Liver (tissue), 9 donors: ENCODE results near the gene RELN. TPM values are rescaled to one million over a fixed set of nuclear protein-coding genes. Genes with fewer than 3 reads are reported as not detected.

ENCODE experiments used
- DNase-seq: peaks from one replicate; pipeline ENCODE4 v3.0.0-alpha.2; 2017; ENCODE audit warnings: low spot score
- H3K27ac ChIP-seq, 2 donors: one replicate each; pipeline ENCODE4 v1.7.0; 2013; ENCODE audit warnings: inconsistent platforms in 2 of 2, low read length in 2 of 2, control low read depth in 1 of 2, low read depth in 1 of 2, mild to moderate bottlenecking in 1 of 2
- H3K27me3 ChIP-seq, 4 donors: one replicate each; pipeline versions ENCODE4 v1.6.1 to v1.7.0; 2013; ENCODE audit warnings: low read length in 3 of 4, inconsistent platforms in 1 of 4, mild to moderate bottlenecking in 1 of 4, moderate library complexity in 1 of 4; ENCODE audit not compliant: control insufficient read depth in 4 of 4, insufficient read depth in 4 of 4
- H3K36me3 ChIP-seq, 4 donors: one replicate each; pipeline versions ENCODE4 v1.6.1 to v1.7.0; 2013; ENCODE audit warnings: low read length in 3 of 4, mild to moderate bottlenecking in 3 of 4, low read depth in 1 of 4, moderate library complexity in 1 of 4; ENCODE audit not compliant: control insufficient read depth in 4 of 4, insufficient read depth in 3 of 4
- H3K4me1 ChIP-seq, 4 donors: one replicate each; pipeline versions ENCODE4 v1.6.1 to v1.7.0; 2013; ENCODE audit warnings: low read length in 3 of 4, mild to moderate bottlenecking in 3 of 4, moderate library complexity in 1 of 4; ENCODE audit not compliant: control insufficient read depth in 4 of 4, insufficient read depth in 4 of 4
- H3K4me3 ChIP-seq, 3 donors: one replicate each; pipeline versions ENCODE4 v1.6.1 to v1.7.0; 2013; ENCODE audit warnings: low read length in 3 of 3, control low read depth in 1 of 3, low read depth in 1 of 3, mild to moderate bottlenecking in 1 of 3
- H3K9ac ChIP-seq, 2 donors: one replicate each; pipeline ENCODE4 v1.7.0; 2013; ENCODE audit warnings: low read length in 2 of 2, mild to moderate bottlenecking in 2 of 2, moderate library complexity in 2 of 2, control low read depth in 1 of 2, low read depth in 1 of 2
- H3K9me3 ChIP-seq, 4 donors: one replicate each; pipeline versions ENCODE4 v1.6.1 to v1.7.0; 2013; ENCODE audit warnings: low read length in 3 of 4; ENCODE audit not compliant: control insufficient read depth in 4 of 4
- EGR1 ChIP-seq, 2 donors: IDR thresholded peaks; 2 replicates each; pipeline ENCODE4 v1.6.1; 2016 to 2018; ENCODE audit warnings: antibody characterized with exemption in 2 of 2, low read depth in 2 of 2
- FOXA1 ChIP-seq: IDR thresholded peaks from 2 replicates; pipeline ENCODE4 v1.6.1; 2016; ENCODE audit warnings: antibody characterized with exemption
- FOXA2 ChIP-seq: IDR thresholded peaks from 2 replicates; pipeline ENCODE4 v1.6.1; 2016; ENCODE audit warnings: antibody characterized with exemption
- GABPA ChIP-seq, 2 donors: IDR thresholded peaks in 1 of 2; conservative IDR thresholded peaks in 1 of 2; 2 replicates each; pipeline ENCODE4 v1.6.1; 2016; ENCODE audit warnings: antibody characterized with exemption in 2 of 2, mild to moderate bottlenecking in 1 of 2, moderate library complexity in 1 of 2
- HNF4A ChIP-seq, 2 donors: conservative IDR thresholded peaks; 2 replicates each; pipeline ENCODE4 v1.6.1; 2016; ENCODE audit warnings: antibody characterized with exemption in 2 of 2, mild to moderate bottlenecking in 2 of 2
- HNF4G ChIP-seq: IDR thresholded peaks from 2 replicates; pipeline ENCODE4 v1.6.1; 2016; ENCODE audit warnings: antibody characterized with exemption
- JUND ChIP-seq, 2 donors: IDR thresholded peaks; 2 replicates each; pipeline ENCODE4 v1.6.1; 2016; ENCODE audit warnings: antibody characterized with exemption in 2 of 2
- NR2F2 ChIP-seq: IDR thresholded peaks from 2 replicates; pipeline ENCODE4 v1.6.1; 2016; ENCODE audit warnings: antibody characterized with exemption
- RAD21 ChIP-seq, 2 donors: IDR thresholded peaks; 2 replicates each; pipeline ENCODE4 v1.6.1; 2016; ENCODE audit warnings: antibody characterized with exemption in 2 of 2, mild to moderate bottlenecking in 2 of 2
- SP1 ChIP-seq: IDR thresholded peaks from 2 replicates; pipeline ENCODE4 v1.6.1; 2018; ENCODE audit warnings: antibody characterized with exemption, mild to moderate bottlenecking
- TAF1 ChIP-seq: conservative IDR thresholded peaks from 2 replicates; pipeline ENCODE4 v1.6.1; 2016; ENCODE audit warnings: antibody characterized with exemption, mild to moderate bottlenecking
- WGBS: extraction: QIAGEN DNeasy Blood & Tissue Kit; methylation state at CpG from one replicate; pipeline ENCODE4 v1.1.7; 2013; 5-methylcytosine and 5-hydroxymethylcytosine counted together
- polyA plus RNA-seq, 2 donors: library from polyadenylated mRNA; stranded (reverse) in 1 of 2; unstranded in 1 of 2; fragments of 200-250 nt in 1 of 2; fragments of >200 nt in 1 of 2; fragmentation: Nextera tagmentation in 1 of 2; extraction: Ambion mirVana in 1 of 2; gene quantifications; one replicate each; pipeline versions ENCODE4 v1.2.1 to v1.2.3, GENCODE V29; 2013 to 2015
- total RNA-seq, 2 donors: library from RNA; depleted of rRNA; stranded (reverse); fragments of >200 nt; gene quantifications; one replicate each; pipeline ENCODE4 v1.2.3, GENCODE V29; 2014
- TF ChIP-seq, protein P1 (sequence below): IDR thresholded peaks from 2 replicates; pipeline ENCODE4 v1.6.1; 2016; ENCODE audit warnings: antibody characterized with exemption
- TF ChIP-seq, protein P2 (sequence below): fragments of 150-350 bp; IDR thresholded peaks from 2 replicates; pipeline ENCODE4 v1.5.1; 2017; ENCODE audit warnings: improper control_type of control experiment, low read depth, low read length; ENCODE audit not compliant: missing input control
- TF ChIP-seq, protein P3 (sequence below): IDR thresholded peaks from 2 replicates; pipeline ENCODE4 v1.6.1; 2016; ENCODE audit warnings: antibody characterized with exemption
- donor health status: healthy.
- donor health status: healthy.
- donor health status: healthy.
- donor health status: healthy.
- donor health status: healthy.

Gene RELN
- total and polyA plus RNA-seq, 4 donors, result 10.0 to 69.8 (median 28.4) TPM

DNA sequence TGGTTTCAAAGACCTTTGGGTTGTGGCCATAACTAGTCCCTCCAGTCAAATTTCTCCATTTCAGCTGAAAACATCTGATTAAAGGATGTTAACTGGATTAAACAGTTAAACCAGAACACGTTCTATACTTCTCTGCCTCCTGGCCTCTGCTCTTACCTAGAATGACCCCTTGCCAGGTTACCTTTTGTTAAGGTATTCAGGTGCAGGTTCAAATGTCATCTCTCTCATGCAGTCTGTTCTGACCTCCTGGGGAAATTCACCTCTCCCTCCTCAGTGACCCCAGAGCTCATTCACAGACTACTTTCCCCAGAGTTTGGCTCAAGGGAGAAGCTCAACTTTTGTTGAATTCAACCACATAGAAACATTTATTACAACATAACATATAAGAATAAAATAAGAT, 67.8 kb downstream of the RELN start:
- Histone ChIP-seq H3K4me3 (no peak overlapping the region), H3K27ac (no peak overlapping the region), H3K27me3 (no peaks in the 10 kb centered on the region), H3K36me3 (no peaks in the 10 kb centered on the region), H3K9me3 (no peaks in the 10 kb centered on the region), H3K9ac (no peak overlapping the region), H3K4me1 (no peaks in the 10 kb centered on the region)
- DNase-seq, result no peak
- WGBS, result 68% methylated on average over 1 of the region's 1 CpG
- no peak for TF ChIP-seq EGR1 (IDR thresholded peaks at IDR 0.05; ENCODE audit: low read depth in 2 of 2)
- TF ChIP-seq, protein P1, sequence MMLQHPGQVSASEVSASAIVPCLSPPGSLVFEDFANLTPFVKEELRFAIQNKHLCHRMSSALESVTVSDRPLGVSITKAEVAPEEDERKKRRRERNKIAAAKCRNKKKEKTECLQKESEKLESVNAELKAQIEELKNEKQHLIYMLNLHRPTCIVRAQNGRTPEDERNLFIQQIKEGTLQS, result no peak
- TF ChIP-seq HNF4A (conservative IDR thresholded peaks at IDR 0.05), result no peak
- no peak for TF ChIP-seq FOXA1
- TF ChIP-seq, protein P2, sequence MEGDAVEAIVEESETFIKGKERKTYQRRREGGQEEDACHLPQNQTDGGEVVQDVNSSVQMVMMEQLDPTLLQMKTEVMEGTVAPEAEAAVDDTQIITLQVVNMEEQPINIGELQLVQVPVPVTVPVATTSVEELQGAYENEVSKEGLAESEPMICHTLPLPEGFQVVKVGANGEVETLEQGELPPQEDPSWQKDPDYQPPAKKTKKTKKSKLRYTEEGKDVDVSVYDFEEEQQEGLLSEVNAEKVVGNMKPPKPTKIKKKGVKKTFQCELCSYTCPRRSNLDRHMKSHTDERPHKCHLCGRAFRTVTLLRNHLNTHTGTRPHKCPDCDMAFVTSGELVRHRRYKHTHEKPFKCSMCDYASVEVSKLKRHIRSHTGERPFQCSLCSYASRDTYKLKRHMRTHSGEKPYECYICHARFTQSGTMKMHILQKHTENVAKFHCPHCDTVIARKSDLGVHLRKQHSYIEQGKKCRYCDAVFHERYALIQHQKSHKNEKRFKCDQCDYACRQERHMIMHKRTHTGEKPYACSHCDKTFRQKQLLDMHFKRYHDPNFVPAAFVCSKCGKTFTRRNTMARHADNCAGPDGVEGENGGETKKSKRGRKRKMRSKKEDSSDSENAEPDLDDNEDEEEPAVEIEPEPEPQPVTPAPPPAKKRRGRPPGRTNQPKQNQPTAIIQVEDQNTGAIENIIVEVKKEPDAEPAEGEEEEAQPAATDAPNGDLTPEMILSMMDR, result no peak
- TF ChIP-seq, protein P3, sequence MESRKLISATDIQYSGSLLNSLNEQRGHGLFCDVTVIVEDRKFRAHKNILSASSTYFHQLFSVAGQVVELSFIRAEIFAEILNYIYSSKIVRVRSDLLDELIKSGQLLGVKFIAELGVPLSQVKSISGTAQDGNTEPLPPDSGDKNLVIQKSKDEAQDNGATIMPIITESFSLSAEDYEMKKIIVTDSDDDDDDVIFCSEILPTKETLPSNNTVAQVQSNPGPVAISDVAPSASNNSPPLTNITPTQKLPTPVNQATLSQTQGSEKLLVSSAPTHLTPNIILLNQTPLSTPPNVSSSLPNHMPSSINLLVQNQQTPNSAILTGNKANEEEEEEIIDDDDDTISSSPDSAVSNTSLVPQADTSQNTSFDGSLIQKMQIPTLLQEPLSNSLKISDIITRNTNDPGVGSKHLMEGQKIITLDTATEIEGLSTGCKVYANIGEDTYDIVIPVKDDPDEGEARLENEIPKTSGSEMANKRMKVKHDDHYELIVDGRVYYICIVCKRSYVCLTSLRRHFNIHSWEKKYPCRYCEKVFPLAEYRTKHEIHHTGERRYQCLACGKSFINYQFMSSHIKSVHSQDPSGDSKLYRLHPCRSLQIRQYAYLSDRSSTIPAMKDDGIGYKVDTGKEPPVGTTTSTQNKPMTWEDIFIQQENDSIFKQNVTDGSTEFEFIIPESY, result no peak
- no peak for TF ChIP-seq SP1
- TF ChIP-seq NR2F2, result no peak
- TF ChIP-seq JUND (IDR thresholded peaks at IDR 0.05), result no peak
- TF ChIP-seq GABPA (IDR thresholded peaks at IDR 0.05 in 1 of 2, conservative IDR thresholded peaks at IDR 0.05 in 1 of 2), result no peak

DNA sequence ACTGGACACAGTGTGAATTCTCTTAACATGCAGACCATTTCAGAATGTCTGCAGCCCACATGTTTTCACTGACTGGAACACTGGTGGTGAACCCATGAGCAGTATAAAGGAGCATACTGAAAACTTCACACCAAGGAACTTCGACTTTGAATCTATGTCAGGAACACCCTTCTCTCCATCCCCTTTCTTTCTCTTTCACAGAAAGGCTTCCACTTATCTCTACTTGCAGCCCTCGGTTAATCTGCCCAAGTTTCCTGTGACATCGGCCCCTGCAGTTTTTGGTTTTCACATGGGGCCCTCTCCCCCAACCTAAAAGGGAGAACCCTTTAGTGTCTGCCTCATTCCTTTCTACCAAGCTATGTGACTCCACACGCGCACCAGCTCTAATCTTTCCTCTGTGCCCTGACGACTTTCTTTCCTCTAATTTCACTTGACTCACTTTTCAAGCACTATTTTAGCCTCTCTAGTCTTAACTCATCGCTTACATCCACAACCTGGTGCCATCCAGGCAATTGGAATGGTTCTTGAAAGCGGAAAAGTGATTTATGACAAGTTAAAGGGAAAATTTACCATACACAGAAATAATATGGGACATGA, 70.1 kb downstream of the RELN start:
- H3K27ac ChIP-seq, result no peak overlapping the region
- no peaks in the 10 kb centered on the region for H3K4me1 ChIP-seq
- TF ChIP-seq JUND (IDR thresholded peaks at IDR 0.05) (no peak), HNF4G (no peak), EGR1 (IDR thresholded peaks at IDR 0.05; ENCODE audit: low read depth in 2 of 2) (no peak), RAD21 (IDR thresholded peaks at IDR 0.05) (no peak), NR2F2 (no peak), GABPA (IDR thresholded peaks at IDR 0.05 in 1 of 2, conservative IDR thresholded peaks at IDR 0.05 in 1 of 2) (no peak), SP1 (no peak), FOXA2 (no peak), TAF1 (no peak), HNF4A (conservative IDR thresholded peaks at IDR 0.05) (no peak)
- no peaks in the 10 kb centered on the region for H3K27me3 ChIP-seq
- 56% methylated on average over 8 of the region's 8 CpGs for WGBS
- no peaks in the 10 kb centered on the region for H3K9me3 ChIP-seq
- no peak for DNase-seq
- H3K9ac ChIP-seq, result no peak overlapping the region
- H3K4me3 ChIP-seq, result no peak overlapping the region
- H3K36me3 ChIP-seq, result no peaks in the 10 kb centered on the region
